Measurements from ENCODE around the gene FAM219B.

- TF ChIP-seq CTCF (IDR thresholded peaks at IDR 0.05 in 4 of 5, conservative IDR thresholded peaks at IDR 0.05 in 1 of 5) (no peak), POLR2A (IDR thresholded peaks at IDR 0.05) (no peak)
Measured at GRCh38 chr15:74890665-74890960, 16.0 kb downstream of the FAM219B start.

Measured in gastrocnemius medialis (tissue), 4 donors.